ENCODE results near the gene STYXL2. TPM values are rescaled to one million over a fixed set of nuclear protein-coding genes. Genes with fewer than 3 reads are reported as not detected.

The STYXL2 gene
- total and polyA plus RNA-seq, 2 of the 8 experiments (the other 6 are each of a cell fraction or from before 2014, with no cell fraction given) = 0.09 to 0.22 TPM

DNA sequence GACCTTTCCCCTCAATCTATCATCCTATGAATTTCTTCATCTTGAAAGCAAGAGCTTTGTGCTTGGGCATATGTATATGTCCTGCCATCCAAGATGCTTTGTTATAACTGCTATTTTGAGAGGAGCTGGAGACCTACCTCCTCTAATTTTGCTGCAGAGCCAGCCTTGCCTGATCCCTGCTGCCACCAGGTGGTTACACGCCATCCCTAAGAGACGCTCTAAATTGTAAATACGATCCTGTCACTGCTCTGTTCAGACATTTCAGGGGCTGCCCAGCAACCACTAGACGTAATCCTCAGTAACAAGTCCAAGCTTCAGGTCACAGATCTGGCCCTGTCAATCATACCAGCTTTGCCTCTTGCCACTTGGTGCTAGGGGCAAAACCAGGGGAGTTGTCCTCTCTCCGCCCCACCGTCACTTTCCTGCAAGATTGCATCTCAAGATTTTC, 36.6 kb upstream of the STYXL2 start:
- H4K91ac ChIP-seq (replicated peaks; ENCODE audit: insufficient read length, low read length) = no peak overlapping the region
- H2AFZ ChIP-seq (ENCODE audit: low read length) = no peak overlapping the region
- peaks cover 8% of the 10 kb centered on the region for H3K23me2 ChIP-seq (ENCODE audit: low read depth, low read length)
- H3K4me1 ChIP-seq (replicated peaks in 1 of 4; ENCODE audit: control insufficient read depth in 3 of 4, insufficient read depth in 4 of 4, low read length in 3 of 4) = peaks cover 0 to 8% (median 2%) of the 10 kb centered on the region in 4 experiments; a peak in 4 of 7 replicates
- no peak overlapping the region for H3K4ac ChIP-seq (replicated peaks; ENCODE audit: insufficient read length, low read depth, low read length)
- no peak overlapping the region for H2AK5ac ChIP-seq (ENCODE audit: low read depth, low read length)
- no peaks in the 10 kb centered on the region for H3K27me3 ChIP-seq (replicated peaks in 1 of 4; ENCODE audit: control insufficient read depth in 3 of 4, extremely low read depth in 1 of 4, insufficient read depth in 3 of 4, low read length in 3 of 4)
- H2BK12ac ChIP-seq (ENCODE audit: low read depth, low read length) = no peak overlapping the region; the same call in 1 of the 2 replicates
- no peak overlapping the region for H3K9ac ChIP-seq (replicated peaks in 1 of 4; ENCODE audit: extremely low read depth in 1 of 4, low read depth in 3 of 4, low read length in 3 of 4)
- H2BK5ac ChIP-seq (ENCODE audit: low read depth, low read length) = no peak overlapping the region
- no peak overlapping the region for H3K27ac ChIP-seq (ENCODE audit: low read depth, low read length)
- no peaks in the 10 kb centered on the region for H3K36me3 ChIP-seq (ENCODE audit: control insufficient read depth in 2 of 4, insufficient read depth in 4 of 4, low read length in 3 of 4)
- CTCF ChIA-PET (ENCODE audit: partially characterized antibody) = interaction anchor here (0.5 to 18.6 kb wide), 33 partner anchors 9 to 824 kb away, joined by 3 to 874 read pairs (median 5); partner anchors contain the start of genes ILDR2, STYXL2 and TADA1
- no peak overlapping the region for H2BK20ac ChIP-seq (ENCODE audit: low read length)
- no peak overlapping the region for H3K56ac ChIP-seq (replicated peaks; ENCODE audit: insufficient read length, low read depth, low read length)
- peaks cover 0 to 7% of the 10 kb centered on the region in 2 experiments for H4K20me1 ChIP-seq (replicated peaks in 1 of 2; ENCODE audit: control insufficient read depth in 1 of 2, insufficient read depth in 2 of 2, low read length in 2 of 2)
- no peak overlapping the region for H3K4me3 ChIP-seq (ENCODE audit: extremely low read depth in 1 of 4, insufficient read depth in 2 of 4, low read depth in 3 of 4, low read length in 4 of 4)
- no peak overlapping the region for H4K8ac ChIP-seq (ENCODE audit: extremely low read depth, insufficient read depth, low read length)
- no peaks in the 10 kb centered on the region for H3K79me1 ChIP-seq (ENCODE audit: low read depth, low read length)
- POLR2A ChIA-PET (ENCODE audit: partially characterized antibody) = interaction anchor here (1.4 kb wide), 1 partner anchor 183 kb away, joined by 4 read pairs; no protein-coding TSS in a partner anchor
- no peak overlapping the region for H3K4me2 ChIP-seq (ENCODE audit: insufficient read depth in 1 of 2, low read depth in 2 of 2, low read length in 2 of 2)
- peak overlapping the region; percentile 95; the same call in 1 of the 2 replicates for H2BK15ac ChIP-seq (ENCODE audit: low read length)
- WGBS, 2 experiments (ENCODE audit: extremely low coverage in 1 of 2, insufficient coverage in 1 of 2, insufficient read length in 1 of 2, insufficient replicate concordance in 2 of 2, low coverage in 1 of 2, low lambda C conversion rate in 2 of 2, missing lambda C conversion rate in 1 of 2) = 55% methylated on average over 6 of the region's 6 CpGs; no CpG with 5 or more reads in 1 of the 2 experiments
- H2BK120ac ChIP-seq (replicated peaks; ENCODE audit: low read depth, low read length) = no peak overlapping the region
- H3K9me3 ChIP-seq (ENCODE audit: insufficient read depth in 2 of 2, low read depth in 1 of 2, low read length in 1 of 2) = no peaks in the 10 kb centered on the region
- H3K23ac ChIP-seq (ENCODE audit: insufficient read length) = no peak overlapping the region
- no peak overlapping the region for H4K5ac ChIP-seq (ENCODE audit: insufficient read length, low read depth, low read length)
- no peak overlapping the region for H3K18ac ChIP-seq (ENCODE audit: extremely low read depth, low read length)
- no peak for FAIRE-seq
- peak in 1 of 2 experiments; percentile 33 for DNase-seq (ENCODE audit: low read depth in 1 of 2, low spot score in 2 of 2)
- H3K14ac ChIP-seq (ENCODE audit: insufficient read length) = no peak overlapping the region
- H3K79me2 ChIP-seq (ENCODE audit: control insufficient read depth in 1 of 2, insufficient read depth in 2 of 2, low read length in 2 of 2) = no peaks in the 10 kb centered on the region
- TF ChIP-seq KDM5A (IDR thresholded peaks at IDR 0.05; ENCODE audit: low read length) (no peak), SP1 (IDR thresholded peaks at IDR 0.05; ENCODE audit: low read depth, low read length) (no peak), E2F6 (IDR thresholded peaks at IDR 0.05) (no peak), BACH1 (IDR thresholded peaks at IDR 0.05; ENCODE audit: low read length) (no peak), RBBP5 (IDR thresholded peaks at IDR 0.05; ENCODE audit: borderline replicate concordance, low read depth, low read length) (no peak), ZNF274 (IDR thresholded peaks at IDR 0.05; ENCODE audit: borderline replicate concordance, extremely low read depth, low read length) (no peak), EZH2 (IDR thresholded peaks at IDR 0.05; ENCODE audit: low read depth, low read length, severe bottlenecking) (no peak), CREB1 (IDR thresholded peaks at IDR 0.05) (0 out of 2 replicates have a peak, but pooled peaks have one; percentile 10), RAD21 (IDR thresholded peaks at IDR 0.05 in 1 of 2, conservative IDR thresholded peaks at IDR 0.05 in 1 of 2; ENCODE audit: low read depth in 2 of 2, low read length in 2 of 2) (peak; percentile 89 to 92)
- TF ChIP-seq, protein P1, sequence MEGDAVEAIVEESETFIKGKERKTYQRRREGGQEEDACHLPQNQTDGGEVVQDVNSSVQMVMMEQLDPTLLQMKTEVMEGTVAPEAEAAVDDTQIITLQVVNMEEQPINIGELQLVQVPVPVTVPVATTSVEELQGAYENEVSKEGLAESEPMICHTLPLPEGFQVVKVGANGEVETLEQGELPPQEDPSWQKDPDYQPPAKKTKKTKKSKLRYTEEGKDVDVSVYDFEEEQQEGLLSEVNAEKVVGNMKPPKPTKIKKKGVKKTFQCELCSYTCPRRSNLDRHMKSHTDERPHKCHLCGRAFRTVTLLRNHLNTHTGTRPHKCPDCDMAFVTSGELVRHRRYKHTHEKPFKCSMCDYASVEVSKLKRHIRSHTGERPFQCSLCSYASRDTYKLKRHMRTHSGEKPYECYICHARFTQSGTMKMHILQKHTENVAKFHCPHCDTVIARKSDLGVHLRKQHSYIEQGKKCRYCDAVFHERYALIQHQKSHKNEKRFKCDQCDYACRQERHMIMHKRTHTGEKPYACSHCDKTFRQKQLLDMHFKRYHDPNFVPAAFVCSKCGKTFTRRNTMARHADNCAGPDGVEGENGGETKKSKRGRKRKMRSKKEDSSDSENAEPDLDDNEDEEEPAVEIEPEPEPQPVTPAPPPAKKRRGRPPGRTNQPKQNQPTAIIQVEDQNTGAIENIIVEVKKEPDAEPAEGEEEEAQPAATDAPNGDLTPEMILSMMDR (IDR thresholded peaks at IDR 0.05; ENCODE audit: control extremely low read depth in 1 of 3, insufficient read depth in 1 of 3, low read depth in 1 of 3, low read length in 3 of 3) = peak; percentile 67 to 81 (median 74)
